Ascending aorta (tissue), 2 donors: Measurements from ENCODE around the gene ZNF385B. TPM values are rescaled to one million over a fixed set of nuclear protein-coding genes. Genes with fewer than 3 reads are reported as not detected.

Experiments used
- DNase-seq, 2 donors: peaks; one replicate each; pipeline ENCODE4 v3.0.0-alpha.2; 2019; ENCODE audit warnings: low spot score in 2 of 2
- H3K27ac ChIP-seq, 2 donors: fragments of 200-600 bp; sonication (generic); one replicate each; pipeline ENCODE4 v1.5.1; 2016 to 2017; ENCODE audit warnings: mild to moderate bottlenecking in 1 of 2
- H3K27me3 ChIP-seq: fragments of 200-600 bp; sonication (generic); one replicate; pipeline ENCODE4 v1.5.1; 2017
- H3K36me3 ChIP-seq, 2 donors: fragments of 200-600 bp; sonication (generic); one replicate each; pipeline ENCODE4 v1.5.1; 2016
- H3K4me1 ChIP-seq, 2 donors: fragments of 200-600 bp; sonication (generic); one replicate each; pipeline ENCODE4 v1.5.1; 2016 to 2017; ENCODE audit warnings: mild to moderate bottlenecking in 1 of 2
- H3K4me3 ChIP-seq, 2 donors: fragments of 200-600 bp; sonication (generic); one replicate each; pipeline ENCODE4 v1.5.1; 2016 to 2017; ENCODE audit warnings: mild to moderate bottlenecking in 1 of 2
- H3K9me3 ChIP-seq, 2 donors: fragments of 200-600 bp; sonication (generic); one replicate each; pipeline ENCODE4 v1.5.1; 2016
- intact Hi-C: fragments of 100-400 bp; cut with DNase I; formaldehyde crosslinking; loops from one replicate; pipeline ENCODE4 v1.15.1; 2023
- total RNA-seq: library from RNA; depleted of rRNA; stranded (reverse); fragments of >200 nt; gene quantifications from one replicate; pipeline ENCODE4 v1.1.0, GENCODE V29; 2016
- TF ChIP-seq, protein P1 (sequence below), 3 experiments: fragments of 200-600 bp in 2 of 3; fragments of 450-650 bp in 1 of 3; sonication (generic) in 2 of 3; IDR thresholded peaks; one replicate each; pipeline ENCODE4 v1.5.1; 2016 to 2019; ENCODE audit warnings: antibody characterized with exemption in 3 of 3, mild to moderate bottlenecking in 1 of 3, moderate library complexity in 1 of 3

Gene ZNF385B
- total RNA-seq, 1 donor from 2014 or later: 0.21 TPM

DNA sequence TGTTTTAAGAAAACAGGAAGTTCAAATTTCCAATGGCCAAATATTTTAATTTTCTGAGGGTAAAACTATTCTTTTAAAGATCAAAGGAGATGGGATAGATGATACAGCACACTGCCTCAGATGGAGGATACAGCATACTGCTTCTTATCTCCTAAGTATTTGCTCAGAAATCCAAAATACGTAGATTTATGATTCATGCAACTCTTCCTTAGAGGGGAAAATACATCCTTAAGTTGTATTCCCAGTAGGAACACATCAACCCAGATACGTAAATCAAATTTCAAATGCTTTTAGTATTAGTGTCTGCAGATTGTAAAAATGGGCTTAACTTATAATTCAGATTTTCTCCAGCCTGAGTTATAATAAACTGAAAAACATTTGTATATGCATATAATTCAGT, 235.2 kb downstream of the ZNF385B start:
- DNase-seq: no peak
- Histone ChIP-seq H3K9me3 (no peaks in the 10 kb centered on the region), H3K27me3 (no peaks in the 10 kb centered on the region), H3K36me3 (no peaks in the 10 kb centered on the region), H3K27ac (no peak overlapping the region), H3K4me1 (no peaks in the 10 kb centered on the region), H3K4me3 (no peak overlapping the region)
- TF ChIP-seq, protein P1, sequence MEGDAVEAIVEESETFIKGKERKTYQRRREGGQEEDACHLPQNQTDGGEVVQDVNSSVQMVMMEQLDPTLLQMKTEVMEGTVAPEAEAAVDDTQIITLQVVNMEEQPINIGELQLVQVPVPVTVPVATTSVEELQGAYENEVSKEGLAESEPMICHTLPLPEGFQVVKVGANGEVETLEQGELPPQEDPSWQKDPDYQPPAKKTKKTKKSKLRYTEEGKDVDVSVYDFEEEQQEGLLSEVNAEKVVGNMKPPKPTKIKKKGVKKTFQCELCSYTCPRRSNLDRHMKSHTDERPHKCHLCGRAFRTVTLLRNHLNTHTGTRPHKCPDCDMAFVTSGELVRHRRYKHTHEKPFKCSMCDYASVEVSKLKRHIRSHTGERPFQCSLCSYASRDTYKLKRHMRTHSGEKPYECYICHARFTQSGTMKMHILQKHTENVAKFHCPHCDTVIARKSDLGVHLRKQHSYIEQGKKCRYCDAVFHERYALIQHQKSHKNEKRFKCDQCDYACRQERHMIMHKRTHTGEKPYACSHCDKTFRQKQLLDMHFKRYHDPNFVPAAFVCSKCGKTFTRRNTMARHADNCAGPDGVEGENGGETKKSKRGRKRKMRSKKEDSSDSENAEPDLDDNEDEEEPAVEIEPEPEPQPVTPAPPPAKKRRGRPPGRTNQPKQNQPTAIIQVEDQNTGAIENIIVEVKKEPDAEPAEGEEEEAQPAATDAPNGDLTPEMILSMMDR (IDR thresholded peaks at IDR 0.05): no peak
- intact Hi-C loops: no loop called here

GRCh38 chr2:179622635-179623300, 238.6 kb downstream of the ZNF385B start:
- Histone ChIP-seq H3K36me3 (no peaks in the 10 kb centered on the region), H3K4me3 (no peak overlapping the region), H3K27me3 (no peaks in the 10 kb centered on the region), H3K27ac (no peak overlapping the region), H3K9me3 (no peaks in the 10 kb centered on the region), H3K4me1 (no peaks in the 10 kb centered on the region)
- TF ChIP-seq, protein P1 (IDR thresholded peaks at IDR 0.05): no peak
- intact Hi-C loops: no loop called here
- no peak for DNase-seq

- TF ChIP-seq, protein P1 (IDR thresholded peaks at IDR 0.05): no peak
- H3K27ac ChIP-seq: no peak overlapping the region
- intact Hi-C loops: no loop called here
Measured at GRCh38 chr2:179622112-179622511, 239.3 kb downstream of the ZNF385B start.

GRCh38 chr2:179619947-179620467, 241.4 kb downstream of the ZNF385B start:
- TF ChIP-seq, protein P1 (IDR thresholded peaks at IDR 0.05): no peak
- no peaks in the 10 kb centered on the region for H3K27me3 ChIP-seq
- intact Hi-C loops: no loop called here

More at GRCh38 chr2:179622112-179622511, 239.3 kb downstream of the ZNF385B start:
- no peaks in the 10 kb centered on the region for H3K4me1 ChIP-seq
- no peak for DNase-seq
- H3K9me3 ChIP-seq: no peaks in the 10 kb centered on the region
- H3K4me3 ChIP-seq: no peak overlapping the region
- no peaks in the 10 kb centered on the region for H3K36me3 ChIP-seq
- H3K27me3 ChIP-seq: no peaks in the 10 kb centered on the region

GRCh38 chr2:179614121-179614520, 247.3 kb downstream of the ZNF385B start:
- TF ChIP-seq, protein P1 (IDR thresholded peaks at IDR 0.05): no peak
- no peak overlapping the region for H3K4me3 ChIP-seq
- DNase-seq: no peak
- no peaks in the 10 kb centered on the region for H3K27me3 ChIP-seq
- H3K9me3 ChIP-seq: no peaks in the 10 kb centered on the region
- intact Hi-C loops: no loop called here
- no peak overlapping the region for H3K27ac ChIP-seq
- no peaks in the 10 kb centered on the region for H3K4me1 ChIP-seq
- no peaks in the 10 kb centered on the region for H3K36me3 ChIP-seq

More at GRCh38 chr2:179619947-179620467, 241.4 kb downstream of the ZNF385B start:
- no peak overlapping the region for H3K27ac ChIP-seq
- no peaks in the 10 kb centered on the region for H3K4me1 ChIP-seq
- H3K9me3 ChIP-seq: no peaks in the 10 kb centered on the region
- no peaks in the 10 kb centered on the region for H3K36me3 ChIP-seq
- no peak overlapping the region for H3K4me3 ChIP-seq
- DNase-seq: no peak
